Stimulated activated CD8-positive, alpha-beta memory T cell treated with anti-CD3 and anti-CD28 coated beads, Interleukin-12 subunit alpha, Interleukin-12 subunit beta, amount 100 ng/mL, for 1 hour (primary cell): Measurements from ENCODE around the gene ZNF248.
"Not testable (repeated sequence)": the region's sequence is repeated elsewhere in the genome, so short reads cannot be mapped to it uniquely, and the experiment has no call there.

Experiments
- DNase-seq: peaks from one replicate; pipeline ENCODE4 v3.0.0-alpha.2; 2020; ENCODE audit warnings: low read depth

ZNF248 gene

DNA sequence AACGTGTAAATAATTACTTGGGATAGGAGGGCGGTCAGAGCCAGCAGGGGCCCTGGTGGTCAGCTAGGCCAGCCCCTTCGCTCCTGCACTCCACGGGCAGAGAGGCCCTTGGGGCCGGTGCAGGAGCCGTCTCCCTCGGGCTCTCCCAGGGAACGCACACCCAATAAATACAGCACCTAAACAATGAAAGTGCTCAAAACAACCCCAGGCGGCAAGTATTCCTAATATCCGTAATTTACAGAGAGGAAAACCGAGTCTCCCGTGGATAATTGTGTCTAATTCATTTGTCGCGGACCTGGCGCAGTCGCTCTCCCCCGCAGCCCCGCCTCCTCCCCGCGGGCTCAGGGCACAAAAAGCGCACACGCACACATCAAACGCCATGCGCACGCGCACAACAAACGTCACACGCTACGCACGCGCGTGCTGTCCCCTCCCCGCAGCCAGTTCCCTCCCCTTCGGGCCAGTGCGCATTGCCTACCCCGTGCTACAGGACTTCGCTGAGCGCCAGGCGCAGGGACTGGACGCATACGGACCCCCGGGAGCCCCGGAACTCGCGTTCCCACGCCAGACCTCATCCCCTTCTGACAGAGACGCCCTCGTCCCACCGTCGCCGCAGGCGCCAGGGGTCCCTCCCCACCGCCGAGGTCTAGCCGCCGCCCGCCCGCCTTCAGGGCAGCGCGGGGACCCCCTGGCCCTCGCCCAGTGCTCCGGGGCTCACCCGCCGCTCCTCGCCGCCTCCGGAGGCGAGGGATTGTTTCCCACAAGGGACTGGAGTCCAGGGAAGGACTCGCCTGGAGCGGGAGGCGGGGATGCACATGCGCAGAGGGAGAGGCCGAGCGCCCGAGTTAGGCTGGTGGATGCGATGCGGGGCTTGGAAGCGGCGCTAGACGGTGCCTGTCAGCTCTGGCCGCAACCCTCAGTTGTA is at the start of gene ZNF248:
TSS of gene ZNF248 (minus strand) at position 324 of the 925 bp plus-strand sequence. CDS start 1,300 bp downstream, outside the sequence.
- DNase-seq: peak; percentile 92

GRCh38 chr10:37906382-37906781 is 49.0 kb upstream of the ZNF248 start:
- no peak for DNase-seq

DNA sequence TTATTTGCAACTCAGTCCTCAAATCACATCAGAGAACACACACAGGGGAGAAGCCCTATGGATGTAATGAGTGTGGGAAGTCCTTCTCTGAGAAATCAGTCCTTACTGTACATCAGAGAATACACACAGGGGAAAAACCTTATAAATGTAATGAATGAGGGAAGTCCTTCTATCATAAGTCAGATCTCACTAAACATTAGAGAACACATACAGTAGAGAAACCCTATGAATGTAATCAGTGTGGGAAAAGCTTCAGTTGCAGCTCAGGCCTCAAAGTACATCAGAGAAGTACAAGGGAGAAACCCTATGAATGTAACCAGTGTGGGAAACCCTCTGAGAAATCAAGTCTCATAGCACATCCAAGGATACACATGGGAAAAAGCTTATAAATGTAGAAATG is 39.0 kb upstream of the ZNF248 start:
- no peak for DNase-seq

DNA sequence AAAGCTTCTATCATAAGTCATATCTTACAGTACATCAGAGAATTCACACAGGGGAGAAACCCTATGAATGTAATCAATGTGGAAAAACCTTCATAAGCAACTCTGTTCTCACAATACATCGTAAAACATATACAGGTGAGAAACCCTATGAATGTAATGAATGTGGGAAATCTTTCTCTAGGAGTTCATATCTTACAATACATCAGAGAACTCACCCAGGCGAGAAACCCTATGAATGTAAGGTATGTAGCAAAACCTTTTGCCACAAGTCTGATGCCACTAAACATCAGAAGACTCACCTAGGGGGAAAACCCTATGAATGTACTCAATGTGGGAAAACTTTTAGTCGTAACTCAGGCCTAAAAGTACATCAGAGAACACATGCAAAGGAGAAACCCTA is 38.3 kb upstream of the ZNF248 start:
- DNase-seq: no peak

GRCh38 chr10:37885850-37886249 is 28.4 kb upstream of the ZNF248 start:
- DNase-seq: no peak

DNA sequence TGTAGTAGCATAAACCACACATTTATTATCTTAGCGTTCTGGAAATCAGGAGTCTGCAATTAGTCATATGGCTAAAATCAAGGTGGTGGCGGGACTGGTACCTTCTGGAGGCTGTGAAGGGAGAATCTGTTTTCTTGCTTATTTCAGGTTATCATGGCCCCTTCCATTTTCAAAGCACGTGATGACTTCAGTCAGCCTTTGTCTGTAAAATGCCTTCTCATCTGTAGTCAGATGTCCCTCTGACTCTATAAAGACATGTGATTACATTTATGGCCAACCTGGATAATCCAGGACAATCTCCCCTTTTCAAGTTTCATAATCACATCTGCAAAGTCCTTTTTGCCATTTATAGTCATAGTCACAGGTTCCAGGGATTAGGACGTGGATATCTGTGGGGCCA is 15.5 kb upstream of the ZNF248 start:
- DNase-seq: no peak

DNA sequence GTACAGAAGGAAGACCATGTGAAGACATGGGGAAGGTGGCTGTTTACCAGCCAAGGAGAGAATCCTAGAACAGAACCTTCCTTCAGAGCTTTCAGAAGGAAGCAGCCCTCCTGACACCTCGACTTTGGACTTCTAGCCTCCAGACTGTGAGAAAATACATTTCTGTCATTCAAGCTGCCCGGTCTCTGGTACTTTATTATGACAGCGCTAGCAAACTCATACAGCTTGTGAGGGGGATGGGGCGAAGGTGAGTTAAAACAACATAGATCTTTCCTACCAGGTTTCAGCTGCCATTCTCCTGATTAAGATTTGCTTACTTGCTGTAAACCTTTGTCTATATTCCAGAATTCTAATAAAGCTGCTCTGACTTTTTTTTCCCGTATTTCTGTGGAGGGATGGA is 14.9 kb upstream of the ZNF248 start:
- DNase-seq: no peak

GRCh38 chr10:37871568-37872251 is 14.3 kb upstream of the ZNF248 start:
- DNase-seq: no peak

DNA sequence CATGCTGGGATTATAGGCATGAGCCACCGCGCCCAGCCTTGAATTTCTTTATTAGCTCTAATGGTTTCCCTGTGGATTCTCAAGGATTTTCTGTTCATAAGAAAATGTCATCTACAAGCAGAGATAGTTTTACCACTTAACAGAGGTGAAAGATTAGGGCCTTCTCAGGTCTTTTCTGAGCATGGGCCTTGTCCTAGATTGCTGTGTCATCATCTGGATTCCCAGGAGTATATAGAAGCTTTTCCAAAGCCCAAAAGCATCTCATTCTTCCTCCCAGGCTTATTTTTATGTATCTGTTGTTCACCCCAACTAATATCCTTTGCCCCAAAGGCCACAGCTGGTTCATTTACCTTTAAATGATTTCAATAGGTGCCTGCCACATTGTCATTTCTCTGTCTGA is 13.7 kb upstream of the ZNF248 start:
- DNase-seq: no peak

- no peak for DNase-seq
Observed at GRCh38 chr10:37868796-37869195, 11.4 kb upstream of the ZNF248 start.

DNA sequence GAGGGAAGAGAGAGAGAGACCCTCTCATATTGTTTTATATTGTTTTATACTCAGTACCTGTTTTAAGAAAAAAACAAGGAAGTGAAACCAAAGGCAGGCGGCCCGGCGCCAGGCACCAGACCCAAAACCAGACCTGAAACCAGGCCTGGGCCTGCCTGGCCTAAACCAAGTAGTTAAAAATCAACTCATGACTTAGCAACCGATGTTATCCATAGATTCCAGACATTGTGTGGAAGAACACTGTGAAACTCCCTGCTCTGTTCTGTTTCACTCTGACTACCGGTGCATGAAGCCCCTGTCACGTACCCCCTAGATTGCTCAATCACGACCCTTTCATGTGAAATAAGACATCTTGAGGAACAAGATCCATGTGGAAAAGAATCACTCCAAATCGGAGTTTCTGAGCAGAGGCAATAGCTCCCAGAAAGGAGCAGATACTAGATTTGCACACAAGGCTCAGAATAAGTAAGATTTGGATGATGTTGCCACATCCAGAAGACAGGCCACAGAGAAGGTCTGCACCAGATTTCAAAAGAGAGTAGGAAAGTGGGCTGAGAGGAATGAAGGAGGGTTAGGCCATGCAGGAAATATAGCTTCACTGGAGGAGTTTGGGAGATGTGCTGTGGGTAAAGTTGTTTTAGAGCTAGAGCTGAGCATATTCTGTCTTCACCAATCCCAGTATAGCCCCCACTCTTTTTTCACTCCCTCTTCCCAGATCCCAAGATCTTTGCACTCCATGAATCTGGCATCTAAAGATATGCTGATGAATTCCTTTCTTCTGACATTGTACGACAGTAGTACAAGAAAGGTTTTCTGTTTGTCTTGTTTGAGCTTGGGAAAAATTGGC is 8.8 kb upstream of the ZNF248 start:
- no peak for DNase-seq

- no peak for DNase-seq
Observed at GRCh38 chr10:37865264-37865663, 7.9 kb upstream of the ZNF248 start.

DNA sequence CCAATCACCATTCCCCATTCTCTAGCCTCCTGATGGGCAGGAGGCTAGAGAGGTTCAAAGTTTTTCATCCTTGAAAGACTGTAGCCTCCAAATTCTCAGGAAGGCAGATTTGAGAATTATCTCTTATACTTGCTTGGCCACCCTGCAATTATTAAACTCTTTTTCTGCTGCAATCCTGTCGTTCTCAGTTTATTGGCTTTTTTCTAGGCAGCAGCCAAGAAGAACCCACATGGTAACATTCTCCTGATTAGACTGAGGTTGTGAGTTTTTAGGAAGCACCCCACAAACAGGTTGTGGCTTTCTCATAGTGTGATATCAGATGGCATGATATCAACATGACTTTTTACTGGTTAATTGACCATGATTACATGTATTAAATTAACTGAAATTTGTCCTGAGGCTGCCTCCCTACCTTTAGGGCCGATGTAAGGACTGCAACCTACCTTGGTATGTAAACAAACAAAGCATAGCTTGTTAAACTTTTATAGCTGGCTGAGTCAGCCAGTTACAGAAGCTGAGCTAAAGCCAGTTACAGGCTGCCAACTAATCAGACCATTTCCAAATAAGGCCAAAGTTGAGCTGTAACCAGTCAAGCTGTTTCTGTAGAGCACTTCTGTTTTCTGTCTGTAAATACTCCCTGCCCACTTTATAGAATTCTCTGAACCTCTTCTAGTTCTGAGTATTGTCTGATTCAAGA is 3.2 kb upstream of the ZNF248 start:
- no peak for DNase-seq

DNA sequence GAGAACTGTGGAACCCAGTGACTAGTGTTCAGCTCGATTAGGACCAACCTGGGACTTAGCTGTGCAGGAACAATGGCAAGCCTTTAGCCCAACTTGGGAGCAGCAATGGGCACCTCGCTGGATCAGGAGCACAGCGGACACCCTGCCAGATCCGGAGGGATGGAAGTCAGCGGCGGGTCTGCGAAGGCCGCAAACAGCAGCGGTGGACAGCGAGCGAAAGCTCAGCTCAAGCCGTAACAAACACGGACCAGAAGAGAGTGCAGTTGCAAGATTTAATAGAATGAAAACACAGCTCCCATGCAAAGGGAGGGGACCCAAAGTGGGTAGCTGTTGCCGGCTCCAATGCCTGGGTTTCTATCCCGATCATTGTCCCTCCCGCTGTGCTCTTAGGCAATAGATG is 1.9 kb upstream of the ZNF248 start:
- DNase-seq: not testable (repeated sequence)

GRCh38 chr10:37856881-37857286 is 526 bp downstream of the ZNF248 start:
- peak; percentile 1 for DNase-seq

DNA sequence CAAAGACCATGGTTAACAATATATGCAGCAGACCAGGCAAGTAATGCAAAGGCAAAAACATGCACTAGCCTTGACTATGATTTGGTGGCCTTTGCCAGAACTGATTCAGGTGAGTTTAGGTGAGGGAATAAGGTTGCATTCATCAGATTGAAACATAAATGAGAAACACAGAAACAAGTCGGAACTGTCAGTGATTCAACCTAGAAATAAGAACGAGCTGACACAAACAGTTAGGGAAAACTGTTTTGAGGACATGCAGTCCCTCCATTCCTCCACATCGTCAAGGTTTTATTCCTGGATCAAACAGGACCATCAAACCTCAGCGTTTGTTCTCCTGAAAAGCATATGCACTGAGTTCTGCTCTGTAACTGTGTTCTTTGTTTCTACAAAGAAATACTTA is 1.8 kb downstream of the ZNF248 start:
- no peak for DNase-seq

DNA sequence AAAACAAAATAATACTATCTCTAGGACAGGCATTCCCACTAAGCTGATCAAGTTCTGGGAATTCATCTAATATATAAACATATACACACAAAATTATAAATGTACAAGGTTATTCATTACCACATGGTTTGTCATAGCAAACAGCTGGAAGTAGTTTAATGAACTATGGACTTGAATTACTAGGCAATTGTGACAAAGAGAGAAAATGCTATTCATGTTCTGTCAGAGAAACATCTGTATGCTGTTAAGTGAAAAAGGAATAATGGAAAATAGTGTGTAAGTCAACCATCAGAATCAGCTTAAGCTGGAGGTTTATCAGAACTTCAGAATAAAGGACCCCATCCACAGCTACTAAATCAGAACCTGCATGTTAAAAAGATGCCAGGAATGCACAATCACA is 2.8 kb downstream of the ZNF248 start:
- DNase-seq: no peak

DNA sequence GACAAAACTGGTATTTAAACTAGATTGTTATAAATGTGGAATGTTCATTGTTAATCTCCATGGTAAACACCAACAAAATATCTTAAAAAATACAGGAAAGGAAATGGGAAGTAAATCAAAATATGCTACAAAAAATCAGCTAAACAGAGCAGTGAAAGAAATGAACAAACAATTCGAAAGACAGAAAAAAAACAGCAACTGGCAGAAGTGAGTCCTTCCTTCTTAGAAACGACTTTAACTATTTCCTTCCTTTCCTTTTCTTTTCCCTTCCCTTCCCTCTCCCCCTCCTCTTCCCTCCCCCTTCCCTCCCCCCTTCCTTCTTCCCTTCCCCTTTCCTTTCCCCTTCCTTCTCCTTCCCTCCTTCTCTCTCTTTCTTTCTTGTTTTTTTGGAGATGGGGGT is 12.8 kb downstream of the ZNF248 start:
- DNase-seq: no peak

DNA sequence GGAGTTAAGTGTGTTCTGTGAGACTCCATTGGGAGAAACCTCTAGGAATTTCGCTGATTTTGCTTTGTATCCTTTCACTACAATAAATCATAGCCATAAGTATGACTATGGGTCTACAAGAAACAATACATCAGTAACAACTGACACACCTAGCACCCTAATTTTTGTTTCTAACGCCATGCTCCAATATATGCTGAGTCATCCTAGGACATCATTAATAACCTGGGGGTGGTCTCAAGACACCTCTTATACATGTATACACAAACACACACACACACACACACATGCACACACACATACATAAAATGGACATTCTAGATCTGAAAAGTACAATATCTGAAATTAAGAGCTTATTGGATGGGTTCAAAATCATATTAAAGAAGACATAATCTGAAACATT is 18.2 kb downstream of the ZNF248 start:
- no peak for DNase-seq

DNA sequence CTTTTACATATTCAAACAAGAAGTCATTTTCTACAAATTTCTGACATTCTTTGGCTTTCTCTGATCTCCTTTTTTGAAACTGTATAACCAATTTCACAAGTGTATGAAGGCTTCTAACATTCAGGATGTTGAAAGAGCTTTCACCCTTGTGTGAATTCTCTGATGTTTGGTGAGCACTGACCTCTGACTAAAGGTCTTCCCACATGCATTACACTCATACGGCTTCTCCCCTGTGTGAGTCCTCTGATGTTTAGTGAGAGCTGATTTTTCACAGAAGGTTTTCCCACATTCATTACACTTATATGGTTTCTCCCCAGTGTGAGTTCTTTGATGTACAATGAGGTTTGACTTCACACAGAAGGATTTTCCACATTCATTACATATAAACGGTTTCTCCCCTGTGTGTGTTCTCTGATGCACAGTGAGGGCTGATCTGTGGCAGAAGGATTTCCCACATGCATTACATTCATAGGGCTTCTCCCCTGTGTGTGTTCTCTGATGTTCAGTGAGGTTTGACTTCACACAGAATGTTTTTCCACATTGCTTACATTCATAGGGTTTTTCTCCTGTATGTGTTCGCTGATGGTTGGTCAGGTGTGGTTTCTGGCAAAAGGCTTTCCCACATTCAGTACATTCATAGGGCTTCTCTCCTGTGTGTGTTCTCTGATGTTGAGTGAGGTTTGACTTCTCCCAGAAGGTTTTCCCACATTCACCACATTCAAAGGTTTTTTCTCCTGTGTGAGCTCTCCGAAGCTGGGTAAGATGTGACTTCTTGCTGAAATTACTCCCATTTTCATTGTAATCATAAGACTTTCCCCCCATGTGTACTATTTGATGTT is 25.7 kb downstream of the ZNF248 start:
- no peak for DNase-seq

GRCh38 chr10:37826806-37827205 is 30.6 kb downstream of the ZNF248 start:
- no peak for DNase-seq
